Measurements from ENCODE around the gene XRCC4.
"Not testable (repeated sequence)": the region's sequence is repeated elsewhere in the genome, so short reads cannot be mapped to it uniquely, and the experiment has no call there.

XRCC4 gene

GRCh38 chr5:83149671-83150070 is 72.3 kb downstream of the XRCC4 start:
- ChIA-PET CTCF (interaction anchor here (1.2 kb wide), 1 partner anchor 280 kb away, joined by 4 read pairs; no protein-coding TSS in a partner anchor), POLR2A (no interaction called here)
- DNase-seq (ENCODE audit: low read depth, low spot score) = peak; percentile 10
- no peak for TF ChIP-seq CTCF (IDR thresholded peaks at IDR 0.05; ENCODE audit: insufficient read depth, low read length, missing control alignments)
- no peak overlapping the region for H3K4me3 ChIP-seq (ENCODE audit: low read depth, low read length)

- no peak for DNase-seq (ENCODE audit: low read depth, low spot score)
- no peak for TF ChIP-seq CTCF (IDR thresholded peaks at IDR 0.05; ENCODE audit: insufficient read depth, low read length, missing control alignments)
- H3K4me3 ChIP-seq (ENCODE audit: low read depth, low read length) = no peak overlapping the region
- ChIA-PET CTCF (no interaction called here), POLR2A (no interaction called here)
Measured at GRCh38 chr5:83151821-83152220, 74.5 kb downstream of the XRCC4 start.

- POLR2A ChIA-PET; CTCF ChIA-PET; DNase-seq (ENCODE audit: low read depth, low spot score); H3K4me3 ChIP-seq (ENCODE audit: low read depth, low read length): not testable (repeated sequence)
Measured at GRCh38 chr5:83152996-83153395, 75.6 kb downstream of the XRCC4 start.

- DNase-seq (ENCODE audit: low read depth, low spot score) = no peak
- POLR2A ChIA-PET = no interaction called here
Measured at GRCh38 chr5:83156001-83156400, 78.7 kb downstream of the XRCC4 start.

GRCh38 chr5:83157163-83157562 is 79.8 kb downstream of the XRCC4 start:
- no peak overlapping the region for H3K4me3 ChIP-seq (ENCODE audit: low read depth, low read length)
- ChIA-PET POLR2A (no interaction called here), CTCF (no interaction called here)
- no peak for TF ChIP-seq CTCF (IDR thresholded peaks at IDR 0.05; ENCODE audit: insufficient read depth, low read length, missing control alignments)
- no peak for DNase-seq (ENCODE audit: low read depth, low spot score)

More at GRCh38 chr5:83156001-83156400, 78.7 kb downstream of the XRCC4 start:
- no peak overlapping the region for H3K4me3 ChIP-seq (ENCODE audit: low read depth, low read length)
- CTCF ChIA-PET = no interaction called here
- TF ChIP-seq CTCF (IDR thresholded peaks at IDR 0.05; ENCODE audit: insufficient read depth, low read length, missing control alignments) = no peak

DNA sequence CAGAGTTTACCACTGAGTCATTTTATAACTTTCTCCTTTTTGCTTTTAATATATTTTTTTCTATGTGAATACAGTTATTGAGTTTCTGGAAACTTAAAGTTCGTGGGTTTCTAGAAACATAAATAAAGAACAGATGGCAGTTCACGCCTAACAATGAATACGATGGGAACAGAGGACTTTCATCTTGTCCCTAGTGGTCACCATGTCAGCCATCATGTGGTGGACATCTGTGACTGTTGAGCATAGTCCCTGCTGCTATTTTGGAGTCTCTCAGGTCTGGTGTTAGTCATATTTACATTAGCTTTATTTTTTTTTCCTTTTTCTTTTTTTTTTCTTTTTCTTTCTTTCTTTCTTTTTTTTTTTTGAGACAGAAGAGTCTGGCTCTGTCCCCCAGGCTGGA is 85.3 kb downstream of the XRCC4 start:
- DNase-seq (ENCODE audit: low read depth, low spot score) = no peak
- CTCF ChIA-PET = no interaction called here
- no peak overlapping the region for H3K4me3 ChIP-seq (ENCODE audit: low read depth, low read length)
- POLR2A ChIA-PET = no interaction called here
- no peak for TF ChIP-seq CTCF (IDR thresholded peaks at IDR 0.05; ENCODE audit: insufficient read depth, low read length, missing control alignments)

- DNase-seq (ENCODE audit: low read depth, low spot score) = no peak
- POLR2A ChIA-PET = no interaction called here
- TF ChIP-seq CTCF (IDR thresholded peaks at IDR 0.05; ENCODE audit: insufficient read depth, low read length, missing control alignments) = no peak
- CTCF ChIA-PET = interaction anchor here (0.8 kb wide), 1 partner anchor 10 kb away, joined by 3 read pairs; no protein-coding TSS in a partner anchor
- no peak overlapping the region for H3K4me3 ChIP-seq (ENCODE audit: low read depth, low read length)
Measured at GRCh38 chr5:83167538-83167937, 90.2 kb downstream of the XRCC4 start.
